ENCODE data around the gene UBB.

Gene UBB

DNA sequence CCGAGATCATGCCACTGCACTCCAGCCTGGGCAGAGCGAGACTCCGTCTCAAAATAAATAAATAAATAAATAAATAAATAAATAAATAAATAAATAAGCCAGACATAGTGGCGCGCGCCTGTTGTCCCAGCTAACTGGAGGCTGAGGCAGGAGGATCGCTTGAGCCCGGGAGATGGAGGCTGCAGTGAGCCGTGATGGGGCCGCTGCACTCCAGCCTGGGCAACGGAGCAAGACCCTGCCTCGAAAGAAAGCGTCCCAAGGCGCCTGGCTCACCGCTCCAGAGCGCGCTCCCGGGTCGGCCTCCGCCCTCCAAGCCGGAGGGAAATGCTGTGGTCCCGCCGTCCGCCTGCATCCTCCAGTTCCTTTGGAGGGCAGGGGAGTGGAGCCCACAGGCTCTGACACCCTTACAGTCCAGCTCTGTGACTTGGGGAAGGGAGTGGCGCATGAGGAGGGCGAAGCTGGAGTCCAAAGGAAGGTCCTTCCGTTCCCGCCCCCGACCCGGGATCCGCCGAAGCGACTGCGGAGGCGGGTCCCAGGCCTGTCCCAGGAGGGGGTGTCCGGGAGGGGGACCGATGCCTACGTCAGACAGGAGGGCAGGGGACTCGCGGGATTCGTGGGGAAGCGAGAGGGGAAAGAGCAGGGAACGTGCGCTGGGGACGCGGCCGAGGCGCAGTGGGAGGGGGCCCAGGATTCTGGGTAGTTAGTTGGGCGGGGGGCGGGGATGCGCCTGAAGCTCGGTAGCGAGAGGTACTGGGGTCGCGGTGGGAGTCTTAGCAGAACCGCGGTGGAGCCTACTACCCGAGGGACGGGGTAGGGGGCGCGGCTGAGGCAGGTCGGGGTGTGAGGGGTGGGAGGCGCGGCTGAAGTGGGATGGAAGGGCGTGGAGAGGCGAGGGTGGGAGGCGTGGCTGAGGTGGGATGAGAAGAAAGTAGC, 26.1 kb downstream of the UBB start:
- peak; percentile 22 to 23 for DNase-seq (ENCODE audit: low read depth in 2 of 2)
- TF ChIP-seq, protein P1, sequence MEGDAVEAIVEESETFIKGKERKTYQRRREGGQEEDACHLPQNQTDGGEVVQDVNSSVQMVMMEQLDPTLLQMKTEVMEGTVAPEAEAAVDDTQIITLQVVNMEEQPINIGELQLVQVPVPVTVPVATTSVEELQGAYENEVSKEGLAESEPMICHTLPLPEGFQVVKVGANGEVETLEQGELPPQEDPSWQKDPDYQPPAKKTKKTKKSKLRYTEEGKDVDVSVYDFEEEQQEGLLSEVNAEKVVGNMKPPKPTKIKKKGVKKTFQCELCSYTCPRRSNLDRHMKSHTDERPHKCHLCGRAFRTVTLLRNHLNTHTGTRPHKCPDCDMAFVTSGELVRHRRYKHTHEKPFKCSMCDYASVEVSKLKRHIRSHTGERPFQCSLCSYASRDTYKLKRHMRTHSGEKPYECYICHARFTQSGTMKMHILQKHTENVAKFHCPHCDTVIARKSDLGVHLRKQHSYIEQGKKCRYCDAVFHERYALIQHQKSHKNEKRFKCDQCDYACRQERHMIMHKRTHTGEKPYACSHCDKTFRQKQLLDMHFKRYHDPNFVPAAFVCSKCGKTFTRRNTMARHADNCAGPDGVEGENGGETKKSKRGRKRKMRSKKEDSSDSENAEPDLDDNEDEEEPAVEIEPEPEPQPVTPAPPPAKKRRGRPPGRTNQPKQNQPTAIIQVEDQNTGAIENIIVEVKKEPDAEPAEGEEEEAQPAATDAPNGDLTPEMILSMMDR (IDR thresholded peaks at IDR 0.05; ENCODE audit: low read depth, low read length) = no peak
- H3K4me3 ChIP-seq (replicated peaks in 1 of 2; ENCODE audit: low read depth in 2 of 2, low read length in 2 of 2) = peak overlapping the region; percentile 51 to 54

DNA sequence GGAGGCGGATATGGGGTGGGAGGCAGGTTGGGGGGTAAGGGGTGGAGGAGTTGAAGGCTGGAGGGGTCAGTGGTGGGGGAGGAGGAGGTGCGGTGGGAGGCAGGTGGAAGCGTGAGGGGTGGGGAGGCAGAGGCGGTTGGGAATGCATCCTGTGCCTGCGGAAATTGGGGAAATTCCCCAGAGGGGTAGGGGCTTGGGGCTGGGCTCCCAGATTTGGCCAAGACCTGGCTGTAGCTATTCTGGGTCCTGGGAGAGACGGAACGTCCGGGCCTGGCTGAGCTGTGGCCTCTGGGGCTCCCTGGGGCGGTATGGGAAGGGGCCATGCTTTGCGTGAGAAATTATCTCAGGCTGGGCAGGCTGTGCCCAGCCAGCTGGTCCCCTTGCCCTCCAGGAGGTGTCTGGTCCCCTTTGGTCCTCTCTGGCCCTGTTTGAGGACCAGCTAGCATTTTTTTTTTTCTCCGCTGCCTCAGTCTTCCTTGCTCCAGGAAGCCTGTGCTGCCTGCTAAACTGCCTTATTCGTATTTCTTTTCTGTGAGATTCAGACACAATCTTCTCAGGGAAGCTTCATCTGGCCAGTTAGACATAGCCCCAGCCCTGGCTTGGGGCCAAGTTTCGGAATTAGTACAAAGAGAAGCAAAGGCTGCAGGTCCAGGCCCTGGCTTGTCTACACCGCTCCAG, 27.2 kb downstream of the UBB start:
- no peak overlapping the region for H3K4me3 ChIP-seq (replicated peaks in 1 of 2; ENCODE audit: low read depth in 2 of 2, low read length in 2 of 2)
- DNase-seq (ENCODE audit: low read depth in 2 of 2) = peak; percentile 60

DNA sequence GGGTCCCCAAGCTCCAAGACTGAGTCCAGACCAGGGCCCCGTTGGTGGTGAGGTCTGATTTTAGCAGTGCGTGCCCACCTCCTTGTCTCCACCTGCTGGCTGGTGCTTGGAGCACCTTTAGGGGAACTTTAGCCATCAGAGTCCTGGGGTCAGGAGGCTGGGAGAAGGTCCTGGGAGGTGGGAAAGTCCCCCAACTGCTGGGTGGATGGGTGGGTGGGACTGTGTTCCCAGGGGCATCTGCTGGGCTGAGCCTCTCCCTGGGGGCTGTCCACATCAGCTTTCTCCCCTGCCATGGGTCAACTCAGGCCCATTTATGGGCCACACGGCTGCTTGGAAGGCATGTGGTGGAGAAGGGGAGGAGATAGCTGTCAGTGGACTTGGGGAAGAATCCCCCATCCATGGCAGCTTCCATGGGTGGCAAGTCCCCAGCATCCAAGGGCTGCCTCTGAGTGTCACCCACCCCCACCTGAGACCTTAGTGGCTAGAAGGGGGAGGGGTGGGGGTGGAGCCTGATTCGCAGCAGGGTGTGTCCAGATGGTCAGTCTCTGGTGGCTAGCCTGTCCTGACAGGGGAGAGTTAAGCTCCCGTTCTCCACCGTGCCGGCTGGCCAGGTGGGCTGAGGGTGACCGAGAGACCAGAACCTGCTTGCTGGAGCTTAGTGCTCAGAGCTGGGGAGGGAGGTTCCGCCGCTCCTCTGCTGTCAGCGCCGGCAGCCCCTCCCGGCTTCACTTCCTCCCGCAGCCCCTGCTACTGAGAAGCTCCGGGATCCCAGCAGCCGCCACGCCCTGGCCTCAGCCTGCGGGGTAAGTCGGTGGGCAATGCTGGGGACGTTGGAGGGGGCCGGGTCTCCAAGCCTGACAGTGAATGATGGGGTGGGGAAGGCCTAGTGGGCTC, 34.4 kb downstream of the UBB start, which contains the start of gene TRPV2:
TRPV2 (plus strand) TSS at position 541 of the 894 bp plus-strand sequence. CDS start 2,098 bp downstream, outside the sequence.
- H3K4me3 ChIP-seq (replicated peaks in 1 of 2; ENCODE audit: low read depth in 2 of 2, low read length in 2 of 2) = peak within 1 kb of the TSS; percentile 49 to 78
- DNase-seq (ENCODE audit: low read depth in 2 of 2) = no peak
- TF ChIP-seq, protein P1 (IDR thresholded peaks at IDR 0.05; ENCODE audit: low read depth, low read length) = peak; percentile 17

More for the DNA sequence above, 27.2 kb downstream of the UBB start:
- TF ChIP-seq, protein P1 (IDR thresholded peaks at IDR 0.05; ENCODE audit: low read depth, low read length) = no peak

DNA sequence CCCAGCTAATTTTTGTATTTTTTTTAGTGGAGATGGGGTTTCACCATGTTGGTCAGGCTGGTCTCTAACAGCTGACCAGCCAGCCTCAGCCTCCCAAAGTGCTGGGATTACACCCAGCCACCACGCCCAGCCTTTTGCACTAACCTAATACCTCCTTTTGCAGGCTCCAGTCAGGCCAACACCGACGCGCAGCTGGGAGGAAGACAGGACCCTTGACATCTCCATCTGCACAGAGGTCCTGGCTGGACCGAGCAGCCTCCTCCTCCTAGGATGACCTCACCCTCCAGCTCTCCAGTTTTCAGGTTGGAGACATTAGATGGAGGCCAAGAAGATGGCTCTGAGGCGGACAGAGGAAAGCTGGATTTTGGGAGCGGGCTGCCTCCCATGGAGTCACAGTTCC, 36.5 kb downstream of the UBB start:
- no peak for DNase-seq (ENCODE audit: low read depth in 2 of 2)
- TF ChIP-seq, protein P1 (IDR thresholded peaks at IDR 0.05; ENCODE audit: low read depth, low read length) = no peak
- H3K4me3 ChIP-seq (replicated peaks in 1 of 2; ENCODE audit: low read depth in 2 of 2, low read length in 2 of 2) = no peak overlapping the region

DNA sequence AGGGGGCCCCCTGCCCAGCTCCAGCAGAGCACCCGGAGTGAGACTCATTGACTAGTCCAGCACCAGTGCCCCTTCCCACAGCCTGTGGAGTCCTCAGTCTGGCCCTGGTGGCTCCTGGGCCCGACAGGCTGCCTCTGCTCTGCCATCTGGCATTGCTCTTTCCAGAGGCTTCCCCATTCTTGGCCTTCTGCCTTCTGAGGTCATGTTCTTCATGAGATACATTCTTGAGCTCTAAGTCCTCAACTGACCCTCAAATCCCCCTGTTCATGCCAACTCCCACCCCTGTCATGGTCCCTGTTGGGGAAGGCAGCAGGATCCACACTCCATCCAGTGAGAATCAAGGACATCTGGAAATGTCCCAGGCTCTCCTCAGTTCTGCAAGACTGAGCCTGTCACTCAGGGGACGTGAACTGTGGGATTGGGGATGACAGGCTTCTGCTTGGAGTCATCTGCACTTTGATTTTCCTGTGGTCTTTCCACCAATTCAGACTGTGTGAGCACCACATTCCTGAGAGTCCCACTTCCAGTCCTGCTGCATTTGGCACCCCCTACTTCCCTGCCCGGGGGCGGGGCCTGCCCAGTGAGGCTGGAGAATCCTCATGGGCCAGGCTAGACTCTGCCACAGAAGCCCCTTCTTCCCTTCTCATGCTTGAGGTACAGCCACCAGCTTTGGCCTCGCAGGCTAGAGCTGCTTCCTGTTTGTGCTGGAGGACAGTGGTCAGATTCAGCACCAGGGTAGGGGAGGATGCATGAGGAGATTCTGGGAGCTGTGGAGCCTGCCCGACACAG, 37.2 kb downstream of the UBB start:
- DNase-seq (ENCODE audit: low read depth in 2 of 2) = peak in 1 of 2 donors; percentile 55
- no peak overlapping the region for H3K4me3 ChIP-seq (replicated peaks in 1 of 2; ENCODE audit: low read depth in 2 of 2, low read length in 2 of 2)
- TF ChIP-seq, protein P1 (IDR thresholded peaks at IDR 0.05; ENCODE audit: low read depth, low read length) = no peak

Measured in cardiac fibroblast (primary cell).